Ovary (tissue), 3 donors: Measurements from ENCODE around the gene UNC93B1.

ENCODE experiments used
- CTCF ChIP-seq, 3 donors: fragments of 450-650 bp in 2 of 3; fragments of 200-600 bp in 1 of 3; IDR thresholded peaks; one replicate each; pipeline versions ENCODE4 v1.5.1 to v1.8.0; 2016 to 2022; ENCODE audit warnings: antibody characterized with exemption in 3 of 3, mild to moderate bottlenecking in 1 of 3
- EP300 ChIP-seq: sonication (generic); formaldehyde crosslinking; IDR thresholded peaks from one replicate; pipeline ENCODE4 v1.6.1; 2017; ENCODE audit warnings: antibody characterized with exemption
- POLR2A ChIP-seq: fragments of 450-650 bp; IDR thresholded peaks from one replicate; pipeline ENCODE4 v1.6.1; 2017; ENCODE audit warnings: antibody characterized with exemption, mild to moderate bottlenecking, moderate library complexity
- donor health status: DM: no; HTN: no; CAD: no.

DNA sequence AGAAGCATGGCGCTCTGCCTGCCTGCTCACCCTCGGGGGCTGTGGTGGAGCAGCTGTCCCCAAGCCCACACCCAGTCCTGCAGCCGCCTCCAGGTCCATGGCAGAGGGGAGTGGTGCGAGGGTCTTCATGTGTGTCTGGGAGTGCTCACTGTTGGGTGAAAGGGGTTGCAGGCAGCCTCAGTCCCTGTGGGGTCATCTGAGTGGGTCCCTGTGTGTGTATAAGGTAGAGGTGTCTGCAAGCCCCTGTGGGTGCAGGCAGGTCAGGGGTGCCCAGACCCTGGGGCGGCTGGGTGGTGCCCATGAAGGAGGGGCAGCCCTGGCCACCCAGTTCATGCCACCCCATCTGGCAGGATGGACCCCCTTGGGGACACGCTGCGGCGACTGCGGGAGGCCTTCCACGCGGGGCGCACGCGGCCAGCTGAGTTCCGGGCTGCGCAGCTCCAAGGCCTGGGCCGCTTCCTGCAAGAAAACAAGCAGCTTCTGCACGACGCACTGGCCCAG is 11.1 kb upstream of the UNC93B1 start:
- TF ChIP-seq POLR2A (no peak), CTCF (IDR thresholded peaks at IDR 0.05) (no peak), EP300 (no peak)
